ENCODE measurements around the gene MICA. TPM values are rescaled to one million over a fixed set of nuclear protein-coding genes. Genes with fewer than 3 reads are reported as not detected.
"Not testable (repeated sequence)": the region's sequence is repeated elsewhere in the genome, so short reads cannot be mapped to it uniquely, and the experiment has no call there.

MICA gene
- total RNA-seq, 1 donor from 2014 or later, result 33.1 TPM

DNA sequence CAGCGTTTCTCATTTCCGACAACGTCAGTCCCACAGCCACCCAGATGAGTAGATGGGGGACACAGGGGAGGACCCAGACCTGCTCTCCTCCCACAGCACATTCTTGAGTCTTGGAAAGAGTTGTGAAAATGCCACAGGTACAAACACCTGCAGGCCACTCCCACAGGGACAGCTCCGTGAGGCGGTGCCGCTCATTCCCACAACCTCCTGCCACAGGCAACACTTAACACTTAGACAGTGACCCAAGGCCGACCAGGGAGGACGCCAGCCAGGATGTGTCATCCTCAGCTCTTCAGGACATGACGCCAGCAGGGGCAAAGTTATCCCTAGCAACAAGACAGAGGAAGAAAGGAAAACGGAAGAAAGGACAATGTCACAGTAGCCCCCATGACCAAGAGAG, 23.5 kb upstream of the MICA start:
- no peak for DNase-seq
- no peak overlapping the region for H3K4me3 ChIP-seq
- peaks cover 13% of the 10 kb centered on the region for H3K27me3 ChIP-seq (ENCODE audit: low read depth)
- H3K27ac ChIP-seq, result no peak overlapping the region
- no peaks in the 10 kb centered on the region for H3K36me3 ChIP-seq
- no peaks in the 10 kb centered on the region for H3K9me3 ChIP-seq
- peak; percentile 37 to 75 for ATAC-seq
- H3K4me1 ChIP-seq, result no peaks in the 10 kb centered on the region
- intact Hi-C loops (cut with DNase I), result no loop called here
- no peak for TF ChIP-seq CTCF (IDR thresholded peaks at IDR 0.05)

- TF ChIP-seq CTCF (IDR thresholded peaks at IDR 0.05), result no peak
- Histone ChIP-seq H3K9me3 (no peaks in the 10 kb centered on the region), H3K27me3 (ENCODE audit: low read depth) (peaks cover 13% of the 10 kb centered on the region), H3K4me1 (no peaks in the 10 kb centered on the region), H3K4me3 (no peak overlapping the region), H3K27ac (no peak overlapping the region), H3K36me3 (no peaks in the 10 kb centered on the region)
- intact Hi-C loops (cut with DNase I), result no loop called here
- ATAC-seq (no peak), DNase-seq (no peak)
Observed at GRCh38 chr6:31381666-31382065, 21.7 kb upstream of the MICA start.

DNA sequence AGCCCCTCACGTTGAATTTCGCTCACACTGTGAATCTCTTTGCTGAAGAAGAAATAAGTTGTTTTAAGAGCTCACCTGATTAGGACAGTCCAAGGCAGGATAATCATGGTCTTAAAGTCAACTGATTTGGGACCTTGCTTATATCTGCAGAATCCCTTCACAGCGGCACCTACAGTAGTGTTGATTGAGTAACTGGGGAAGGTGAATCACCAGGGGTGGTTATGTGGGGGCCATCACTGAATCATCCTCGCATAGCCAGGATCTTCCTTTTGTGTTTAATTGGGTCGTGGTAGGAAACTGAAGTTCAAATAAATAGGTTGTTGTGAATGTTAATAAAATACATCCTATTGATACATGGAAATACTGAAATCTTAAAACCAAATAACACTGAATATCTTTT, 20.2 kb upstream of the MICA start:
- Histone ChIP-seq H3K36me3 (no peaks in the 10 kb centered on the region), H3K4me1 (no peaks in the 10 kb centered on the region), H3K27me3 (ENCODE audit: low read depth) (peaks cover 3% of the 10 kb centered on the region), H3K9me3 (no peaks in the 10 kb centered on the region), H3K4me3 (no peak overlapping the region), H3K27ac (no peak overlapping the region)
- DNase-seq, result no peak
- no peak for TF ChIP-seq CTCF (IDR thresholded peaks at IDR 0.05)
- intact Hi-C loops (cut with DNase I), result no loop called here
- ATAC-seq, result no peak

- Histone ChIP-seq H3K9me3 (no peaks in the 10 kb centered on the region), H3K4me3 (no peak overlapping the region), H3K27ac (no peak overlapping the region), H3K36me3 (no peaks in the 10 kb centered on the region), H3K4me1 (no peaks in the 10 kb centered on the region), H3K27me3 (ENCODE audit: low read depth) (no peaks in the 10 kb centered on the region)
- TF ChIP-seq CTCF (IDR thresholded peaks at IDR 0.05), result no peak
- intact Hi-C loops (cut with DNase I), result no loop called here
- no peak for ATAC-seq
- DNase-seq, result no peak
Observed at GRCh38 chr6:31385041-31385440, 18.4 kb upstream of the MICA start.

GRCh38 chr6:31386099-31386498, 17.3 kb upstream of the MICA start:
- intact Hi-C loops (cut with DNase I), result no loop called here
- peak; percentile 61 to 79 for ATAC-seq
- H3K27me3 ChIP-seq (ENCODE audit: low read depth), result no peaks in the 10 kb centered on the region
- H3K36me3 ChIP-seq, result no peaks in the 10 kb centered on the region
- H3K4me3 ChIP-seq, result no peak overlapping the region
- TF ChIP-seq CTCF (IDR thresholded peaks at IDR 0.05), result no peak
- H3K27ac ChIP-seq, result no peak overlapping the region
- no peaks in the 10 kb centered on the region for H3K4me1 ChIP-seq
- no peaks in the 10 kb centered on the region for H3K9me3 ChIP-seq
- no peak for DNase-seq

DNA sequence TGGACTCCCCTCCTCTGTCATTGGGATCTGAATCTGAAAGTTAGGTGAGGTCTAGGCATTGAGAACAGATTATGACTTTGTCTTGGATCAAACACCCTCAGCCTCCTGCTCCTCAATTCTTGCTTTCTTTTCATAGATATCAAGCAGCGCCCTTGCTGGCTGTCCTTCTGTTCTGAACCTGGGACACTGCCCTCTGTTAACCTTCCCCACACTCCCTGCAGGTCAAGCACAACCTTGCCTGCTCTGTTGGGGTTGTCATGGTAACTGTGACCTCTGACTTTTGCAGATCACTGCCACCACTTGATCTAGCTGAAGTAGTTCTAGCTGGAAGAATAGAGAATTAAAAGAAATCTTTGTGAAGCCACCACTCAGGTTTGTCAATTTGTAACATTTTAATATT, 16.4 kb upstream of the MICA start:
- intact Hi-C loops (cut with DNase I), result no loop called here
- Histone ChIP-seq H3K36me3 (no peaks in the 10 kb centered on the region), H3K27me3 (ENCODE audit: low read depth) (no peaks in the 10 kb centered on the region), H3K27ac (no peak overlapping the region), H3K4me3 (no peak overlapping the region), H3K4me1 (no peaks in the 10 kb centered on the region), H3K9me3 (no peaks in the 10 kb centered on the region)
- DNase-seq (no peak), ATAC-seq (no peak)
- no peak for TF ChIP-seq CTCF (IDR thresholded peaks at IDR 0.05)

- not testable (repeated sequence) for H3K4me3 ChIP-seq
- ATAC-seq, result peak in 1 of 2 donors; percentile 50
Observed at GRCh38 chr6:31388916-31389801, 14.2 kb upstream of the MICA start.

GRCh38 chr6:31389802-31390132, 13.6 kb upstream of the MICA start:
- H3K27ac ChIP-seq, result not testable (repeated sequence)

More at GRCh38 chr6:31388916-31389801, 14.2 kb upstream of the MICA start:
- H3K9me3 ChIP-seq; intact Hi-C loops (cut with DNase I); H3K27ac ChIP-seq; H3K27me3 ChIP-seq (ENCODE audit: low read depth); H3K4me1 ChIP-seq; DNase-seq; H3K36me3 ChIP-seq: not testable (repeated sequence)

More at GRCh38 chr6:31389802-31390132, 13.6 kb upstream of the MICA start:
- intact Hi-C loops (cut with DNase I), result loop anchor here (10.0 kb wide), 1 partner anchor 55 kb away; no protein-coding TSS in a partner anchor
- not testable (repeated sequence) for H3K27me3 ChIP-seq (ENCODE audit: low read depth); DNase-seq; H3K9me3 ChIP-seq; ATAC-seq; H3K4me3 ChIP-seq; H3K4me1 ChIP-seq
- H3K36me3 ChIP-seq, result peaks cover 14% of the 10 kb centered on the region
